Stomach (tissue), 4 donors: ENCODE data around the gene ZNF232.

Experiments
- CTCF ChIP-seq, 7 experiments: fragments of 450-650 bp in 4 of 7; fragments of 200-600 bp in 3 of 7; sonication (generic) in 3 of 7; IDR thresholded peaks; one replicate each; pipeline ENCODE4 v1.5.1; 2016 to 2019; ENCODE audit warnings: antibody characterized with exemption in 7 of 7, control low read depth in 2 of 7, mild to moderate bottlenecking in 1 of 7
- EP300 ChIP-seq: sonication (generic); formaldehyde crosslinking; IDR thresholded peaks from one replicate; pipeline ENCODE4 v1.6.1; 2017; ENCODE audit warnings: antibody characterized with exemption
- POLR2A ChIP-seq, 4 donors: fragments of 450-650 bp; IDR thresholded peaks; one replicate each; pipeline ENCODE4 v1.6.1; 2016; ENCODE audit warnings: antibody characterized with exemption in 4 of 4, control low read depth in 2 of 4, mild to moderate bottlenecking in 1 of 4, moderate library complexity in 1 of 4
- POLR2AphosphoS5 ChIP-seq, 3 donors: sonication (generic); formaldehyde crosslinking; IDR thresholded peaks; one replicate each; pipeline ENCODE4 v1.6.1; 2016; ENCODE audit warnings: antibody characterized with exemption in 3 of 3

- TF ChIP-seq CTCF (IDR thresholded peaks at IDR 0.05) (no peak), POLR2A (IDR thresholded peaks at IDR 0.05) (no peak), POLR2AphosphoS5 (IDR thresholded peaks at IDR 0.05) (no peak), EP300 (no peak)
These were observed 9.6 kb upstream of the ZNF232 start for GRCh38 chr17:5121186-5121841.
